Measurements from ENCODE around the gene PALM.

The PALM gene

DNA sequence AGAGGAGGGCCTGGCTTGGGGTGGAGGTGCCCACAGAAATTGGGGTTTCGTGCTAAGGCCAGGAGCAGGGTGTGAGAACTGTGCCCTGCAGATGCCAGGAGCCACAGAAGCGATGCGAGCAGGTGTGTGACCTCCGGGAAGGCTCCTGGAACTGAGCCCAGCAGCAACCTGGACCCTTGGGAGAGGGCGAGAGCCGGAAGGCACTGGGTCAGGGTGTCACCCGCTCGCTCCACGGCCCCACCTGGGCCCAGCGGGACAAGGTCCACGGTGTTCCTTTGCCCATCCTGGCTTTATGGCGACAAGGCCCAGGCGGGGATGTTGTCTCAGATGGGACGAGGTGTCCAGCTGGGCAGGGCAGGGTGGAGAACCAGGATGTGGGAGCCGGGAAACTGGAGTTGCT lies 46.3 kb downstream of the PALM start:
- DNase-seq: no peak

DNA sequence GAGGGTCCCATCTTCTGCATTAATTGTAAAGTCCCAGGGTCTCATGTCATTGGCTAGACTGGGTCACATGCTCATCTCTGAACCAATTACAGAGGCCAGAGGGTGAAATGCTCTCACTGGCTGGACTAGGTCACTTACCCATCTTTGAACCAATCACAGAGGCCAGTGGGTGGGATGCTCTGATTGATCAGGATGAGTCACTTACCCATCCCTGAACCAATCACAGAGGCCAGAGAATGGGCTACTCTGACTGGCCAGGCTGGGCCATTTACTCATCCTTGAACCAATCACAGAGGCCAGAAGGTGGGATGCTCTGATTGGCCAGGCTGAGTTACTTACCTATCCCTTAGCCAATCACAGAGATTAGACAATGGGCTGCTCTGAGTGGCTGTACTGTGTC lies 47.5 kb downstream of the PALM start:
- no peak for DNase-seq

DNA sequence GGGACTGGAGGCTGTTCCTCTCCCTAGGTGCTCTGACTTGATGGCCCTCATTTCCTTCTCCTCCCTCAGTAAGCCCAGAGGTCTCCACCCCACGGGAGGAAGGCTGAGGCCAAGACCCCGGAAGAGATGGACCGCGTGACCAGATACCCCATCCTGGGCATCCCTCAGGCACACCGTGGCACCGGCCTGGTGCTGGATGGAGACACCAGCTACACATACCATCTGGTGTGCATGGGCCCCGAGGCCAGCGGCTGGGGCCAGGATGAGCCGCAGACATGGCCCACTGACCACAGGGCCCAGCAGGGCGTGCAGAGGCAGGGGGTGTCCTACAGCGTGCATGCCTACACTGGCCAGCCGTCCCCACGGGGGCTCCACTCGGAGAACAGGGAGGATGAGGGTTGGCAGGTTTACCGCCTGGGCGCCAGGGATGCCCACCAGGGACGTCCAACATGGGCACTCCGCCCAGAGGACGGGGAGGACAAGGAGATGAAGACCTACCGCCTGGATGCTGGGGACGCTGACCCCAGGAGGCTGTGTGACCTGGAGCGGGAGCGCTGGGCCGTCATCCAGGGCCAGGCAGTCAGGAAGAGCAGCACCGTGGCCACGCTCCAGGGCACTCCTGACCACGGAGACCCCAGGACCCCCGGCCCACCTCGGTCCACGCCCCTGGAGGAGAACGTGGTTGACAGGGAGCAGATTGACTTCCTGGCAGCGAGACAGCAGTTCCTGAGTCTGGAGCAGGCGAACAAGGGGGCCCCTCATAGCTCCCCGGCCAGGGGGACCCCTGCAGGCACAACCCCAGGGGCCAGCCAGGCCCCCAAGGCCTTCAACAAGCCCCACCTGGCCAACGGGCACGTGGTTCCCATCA lies 48.3 kb downstream of the PALM start:
- DNase-seq: no peak

DNA sequence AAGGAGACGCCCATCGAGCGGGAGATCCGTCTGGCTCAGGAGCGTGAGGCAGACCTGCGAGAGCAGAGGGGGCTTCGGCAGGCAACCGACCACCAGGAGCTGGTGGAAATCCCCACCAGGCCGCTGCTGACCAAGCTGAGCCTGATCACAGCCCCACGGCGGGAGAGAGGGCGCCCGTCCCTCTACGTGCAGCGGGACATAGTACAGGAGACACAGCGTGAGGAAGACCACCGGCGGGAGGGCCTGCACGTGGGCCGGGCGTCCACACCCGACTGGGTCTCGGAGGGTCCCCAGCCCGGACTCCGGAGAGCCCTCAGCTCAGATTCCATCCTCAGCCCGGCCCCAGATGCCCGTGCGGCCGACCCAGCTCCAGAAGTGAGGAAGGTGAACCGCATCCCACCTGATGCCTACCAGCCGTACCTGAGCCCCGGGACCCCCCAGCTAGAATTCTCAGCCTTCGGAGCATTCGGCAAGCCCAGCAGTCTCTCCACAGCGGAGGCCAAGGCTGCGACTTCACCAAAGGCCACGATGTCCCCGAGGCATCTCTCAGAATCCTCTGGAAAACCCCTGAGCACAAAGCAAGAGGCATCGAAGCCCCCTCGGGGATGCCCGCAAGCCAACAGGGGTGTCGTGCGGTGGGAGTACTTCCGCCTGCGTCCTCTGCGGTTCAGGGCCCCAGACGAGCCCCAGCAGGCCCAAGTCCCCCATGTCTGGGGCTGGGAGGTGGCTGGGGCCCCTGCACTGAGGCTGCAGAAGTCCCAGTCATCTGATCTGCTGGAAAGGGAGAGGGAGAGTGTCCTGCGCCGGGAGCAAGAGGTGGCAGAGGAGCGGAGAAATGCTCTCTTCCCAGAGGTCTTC lies 49.3 kb downstream of the PALM start:
- DNase-seq: no peak

DNA sequence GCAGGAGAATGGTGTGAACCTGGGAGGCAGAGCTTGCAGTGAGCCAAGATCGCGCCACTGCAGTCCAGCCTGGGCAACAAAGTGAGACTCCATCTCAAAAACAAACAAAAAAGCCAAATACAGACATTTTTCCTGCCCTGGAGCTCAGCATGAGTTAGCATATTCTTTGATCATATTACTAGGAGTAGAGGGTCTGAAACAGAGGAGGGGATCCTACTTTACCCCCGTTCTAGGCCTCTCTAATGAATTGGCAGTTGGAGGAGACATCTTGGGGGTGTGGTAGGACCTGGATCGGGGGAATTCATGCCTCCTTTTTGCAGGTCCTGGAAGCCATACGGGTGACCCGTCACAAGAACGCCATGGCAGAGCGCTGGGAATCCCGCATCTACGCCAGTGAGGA lies 54.4 kb downstream of the PALM start:
- DNase-seq: no peak

DNA sequence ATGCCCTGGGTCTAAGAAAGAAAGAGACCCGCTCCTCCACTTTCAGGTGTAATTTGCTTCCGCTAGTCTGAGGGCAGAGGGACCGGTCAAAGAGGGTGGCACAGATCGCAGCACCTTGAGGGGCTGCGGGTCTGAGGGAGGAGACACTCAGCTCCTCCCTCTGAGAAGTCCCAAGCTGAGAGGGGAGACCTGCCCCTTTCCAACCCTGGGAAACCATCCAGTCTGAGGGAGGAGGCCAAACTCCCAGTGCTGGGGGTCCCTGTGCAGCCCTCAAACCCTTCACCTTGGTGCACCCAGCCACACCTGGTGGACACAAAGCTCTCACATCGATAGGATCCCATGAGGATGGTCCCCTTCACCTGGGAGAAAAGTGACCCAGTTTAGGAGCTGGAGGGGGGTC lies 55.1 kb downstream of the PALM start:
- DNase-seq: no peak

DNA sequence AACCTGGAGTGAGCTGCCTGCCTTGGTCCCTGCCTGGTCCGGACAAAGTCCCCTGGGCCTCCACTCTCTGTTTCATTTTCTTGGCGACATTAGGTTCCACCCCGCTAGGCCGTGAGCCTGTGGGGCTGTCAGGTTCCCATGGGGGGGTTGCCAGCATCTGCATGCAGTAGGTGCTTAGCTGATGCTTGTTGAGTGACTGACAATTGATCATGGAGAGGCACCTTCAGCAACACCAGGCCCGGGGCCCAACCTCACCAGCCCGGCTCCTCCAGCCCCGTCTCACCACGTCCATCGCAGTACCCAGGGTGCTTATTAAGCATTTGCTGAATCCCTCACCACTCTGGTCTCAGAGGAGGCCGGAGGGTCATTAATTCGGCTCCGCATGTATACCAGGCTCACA lies 55.6 kb downstream of the PALM start:
- DNase-seq: no peak

DNA sequence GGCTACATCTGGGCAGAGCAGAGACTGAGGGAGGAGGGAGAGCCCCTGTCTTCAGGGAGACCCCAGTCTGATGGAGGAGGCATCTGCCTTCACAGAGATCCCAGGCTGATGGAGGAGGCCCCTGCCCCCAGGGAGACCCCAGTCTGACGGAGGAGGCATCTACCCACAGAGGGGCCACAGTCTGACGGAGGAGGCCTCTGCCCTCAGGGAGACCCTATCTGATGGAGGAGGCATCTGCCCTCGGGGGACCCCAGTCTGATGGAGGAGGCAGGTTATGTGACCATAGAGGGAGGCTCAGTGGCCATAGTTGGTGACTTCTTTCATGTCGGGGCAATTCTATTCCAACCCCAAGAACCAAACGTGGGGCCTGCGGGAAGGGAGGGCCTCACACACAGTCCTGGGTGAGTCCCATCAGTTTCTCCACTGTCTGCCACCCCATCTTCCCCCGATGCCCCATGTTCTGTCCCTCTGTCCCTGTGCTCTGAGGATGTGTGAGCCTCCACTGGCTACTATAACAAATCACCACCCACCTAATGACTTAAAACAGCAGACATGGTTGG lies 56.5 kb downstream of the PALM start:
- DNase-seq: no peak

DNA sequence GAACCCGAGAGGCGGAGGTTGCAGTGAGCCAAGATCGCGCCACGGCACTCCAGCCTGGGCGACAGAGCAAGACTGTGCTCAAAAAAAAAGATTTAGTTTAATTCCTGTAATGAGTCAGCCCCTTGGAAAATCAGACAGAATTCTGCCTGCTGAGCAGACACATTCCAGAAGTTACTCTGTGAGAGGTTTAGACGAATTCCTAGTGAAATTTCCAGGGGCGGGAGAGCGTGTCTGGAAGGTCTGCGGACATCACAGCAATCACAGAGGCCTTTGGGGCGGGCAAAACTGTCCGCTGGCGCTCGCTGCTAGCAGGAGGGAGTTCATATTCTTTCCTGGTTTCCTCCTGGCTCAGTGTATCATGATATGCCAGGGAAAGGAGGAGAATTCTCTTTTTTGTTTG lies 59.7 kb downstream of the PALM start:
- DNase-seq: no peak

DNA sequence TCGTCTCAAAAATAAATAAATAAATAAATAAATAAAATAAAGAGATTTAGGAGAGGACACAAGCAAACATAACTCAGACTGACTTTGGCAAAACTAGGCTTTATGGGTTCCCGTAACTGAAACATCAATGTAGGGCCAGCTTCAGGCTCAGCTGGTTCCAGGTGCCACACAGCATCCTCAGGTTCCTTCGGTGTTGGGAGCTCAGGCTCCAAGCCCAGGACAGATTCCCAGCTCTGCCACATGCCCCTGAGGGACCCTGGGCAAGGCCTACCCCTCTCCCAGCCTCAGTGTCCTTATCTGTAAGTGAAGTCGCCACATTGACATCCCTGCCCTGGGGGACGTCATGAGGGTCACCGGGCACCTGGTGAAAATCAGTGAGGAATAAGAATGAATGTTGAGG lies 60.9 kb downstream of the PALM start:
- no peak for DNase-seq

DNA sequence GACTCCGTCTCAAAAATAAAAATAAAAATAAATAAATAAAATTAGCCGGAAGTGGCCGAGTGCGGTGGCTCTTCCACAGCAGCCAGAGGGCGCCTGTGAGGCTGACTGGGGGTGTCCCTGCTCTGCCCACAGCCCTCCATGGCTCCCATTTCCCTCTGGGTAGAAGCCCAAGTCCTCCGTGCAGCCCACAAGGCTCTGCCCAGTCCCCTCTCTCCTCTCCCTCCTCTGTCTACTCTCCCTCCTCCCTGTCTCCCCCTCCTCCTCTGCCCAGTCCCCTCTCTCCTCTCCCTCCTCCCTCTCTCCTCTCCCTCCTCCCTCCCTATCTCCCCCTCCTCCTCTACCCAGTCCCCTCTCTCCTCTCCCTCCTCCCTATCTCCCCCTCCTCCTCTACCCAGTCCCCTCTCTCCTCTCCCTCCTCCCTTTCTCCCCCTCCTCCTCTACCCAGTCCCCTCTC lies 62.6 kb downstream of the PALM start:
- DNase-seq: no peak

DNA sequence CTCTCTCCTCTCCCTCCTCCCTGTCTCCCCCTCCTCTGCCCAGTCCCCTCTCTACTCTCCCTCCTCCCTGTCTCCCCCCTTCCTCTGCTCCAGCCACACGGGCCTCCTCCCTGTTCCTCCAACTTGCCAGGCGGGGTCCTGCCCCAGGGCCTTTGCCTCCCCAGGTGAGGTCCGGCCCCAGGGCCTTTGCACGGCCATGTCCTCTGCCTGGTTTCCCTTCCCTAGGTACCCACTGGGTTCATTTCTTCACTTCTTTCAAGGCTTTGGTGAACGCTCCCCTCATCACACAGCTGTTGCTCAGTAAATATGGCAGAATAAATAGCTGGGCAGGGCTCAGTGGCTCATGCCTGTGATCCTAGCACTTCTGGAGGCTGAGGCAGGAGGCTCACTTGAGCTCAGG lies 63.3 kb downstream of the PALM start:
- DNase-seq: no peak

DNA sequence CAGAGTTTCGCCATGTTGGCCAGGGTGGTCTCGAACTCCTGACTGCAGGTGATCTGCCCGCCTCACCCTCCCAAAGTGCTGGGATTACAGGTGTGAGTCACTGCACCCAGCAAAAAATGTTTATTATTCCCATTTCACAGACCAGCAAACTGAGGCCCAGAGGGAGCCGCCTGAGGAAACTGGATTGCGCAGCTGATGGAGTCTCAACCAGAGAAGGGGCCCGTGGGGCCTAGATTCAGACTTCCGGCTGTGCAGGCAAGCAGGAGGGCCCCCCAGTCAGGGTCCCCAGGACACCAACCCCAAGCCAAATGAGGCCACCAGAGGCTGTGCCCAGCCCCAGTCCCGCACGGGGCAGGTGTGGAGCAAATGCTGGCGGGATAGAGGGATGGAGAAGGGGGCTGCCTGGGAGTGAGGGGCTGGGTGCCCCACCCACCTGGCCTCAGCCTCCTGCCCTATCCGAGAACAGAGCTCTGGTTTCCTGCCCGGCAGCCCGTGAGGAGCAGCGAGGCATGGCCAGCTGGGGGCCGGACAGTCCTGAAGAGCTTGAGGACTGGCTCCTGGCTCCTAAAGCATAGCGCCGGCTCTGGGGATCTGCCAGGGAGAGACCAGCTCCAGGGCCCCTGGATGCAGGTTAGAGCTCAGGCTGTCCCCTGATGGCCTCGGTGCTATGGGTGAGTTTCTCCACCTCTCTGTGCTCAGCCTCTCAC lies 64.1 kb downstream of the PALM start:
- no peak for DNase-seq

DNA sequence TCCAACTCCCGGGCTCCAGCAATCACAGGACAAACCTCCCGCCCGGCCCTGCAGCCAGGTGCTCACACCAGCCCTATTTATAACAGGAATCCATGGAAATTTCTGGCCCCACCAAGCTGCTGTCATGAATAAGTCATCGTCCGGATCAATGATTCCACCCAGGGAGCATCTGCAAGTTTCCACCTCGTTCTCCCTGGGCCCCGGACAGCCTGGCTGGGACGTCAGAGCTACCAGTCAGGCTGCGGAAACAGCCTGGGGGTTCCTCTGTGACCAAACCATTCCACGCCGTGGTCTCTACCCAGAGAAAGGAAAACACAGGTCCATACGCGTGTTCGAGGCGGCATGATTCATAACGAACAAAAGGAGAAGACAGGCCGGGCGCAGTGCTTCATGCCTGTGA lies 67.8 kb downstream of the PALM start:
- DNase-seq: no peak

DNA sequence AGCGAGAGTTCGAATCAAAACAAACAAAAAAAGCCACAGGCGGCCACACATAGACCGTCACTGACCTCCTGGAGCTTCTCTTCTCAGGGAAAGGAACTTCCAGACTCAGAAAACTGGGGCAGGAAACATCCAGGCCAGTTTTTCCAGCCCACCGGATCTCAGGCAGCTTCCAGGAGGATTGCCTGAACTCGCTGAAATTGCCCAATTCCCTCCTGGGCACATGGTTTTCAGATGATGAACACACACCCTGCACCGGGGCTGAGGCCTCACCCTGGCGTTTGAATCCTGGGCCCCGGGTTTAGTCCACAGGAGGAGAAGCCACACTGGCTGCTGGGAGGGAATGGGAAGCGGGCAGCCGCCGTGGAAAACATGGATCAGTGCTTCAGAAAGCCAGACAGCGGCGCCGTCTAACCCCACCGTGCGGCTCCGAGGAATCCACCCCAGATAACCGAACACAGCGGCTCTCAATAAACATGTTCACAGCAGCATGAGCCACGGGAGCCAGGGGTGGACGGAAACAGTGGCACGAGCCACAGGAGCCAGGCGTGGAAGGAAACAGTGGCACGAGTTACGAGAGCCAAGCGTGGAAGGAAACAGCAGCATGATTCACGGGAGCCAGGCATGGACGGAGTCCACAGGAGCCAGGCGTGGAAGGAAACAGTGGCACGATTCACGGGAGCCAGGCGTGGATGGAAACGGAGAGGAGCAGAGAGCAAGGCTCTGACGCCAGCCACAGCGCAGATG lies 70.3 kb downstream of the PALM start:
- no peak for DNase-seq

DNA sequence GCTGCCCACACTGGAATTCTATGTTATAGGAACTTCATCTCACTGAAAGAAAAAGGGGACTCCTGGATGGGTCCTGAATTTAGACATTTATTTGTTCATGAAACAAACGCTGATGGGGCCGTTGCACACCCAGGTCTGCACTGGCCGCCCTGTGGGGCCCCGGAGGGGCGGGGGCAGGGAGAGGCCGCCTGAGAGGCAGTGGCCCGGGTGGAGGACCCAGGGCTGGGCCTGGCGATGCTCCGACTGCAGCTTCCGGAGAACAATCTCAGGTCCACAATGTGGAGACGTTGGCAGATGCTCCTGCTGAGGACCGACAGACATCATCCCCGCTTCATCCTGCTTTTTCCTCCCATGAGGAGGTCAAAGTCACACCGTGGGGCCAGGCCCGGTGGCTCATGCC lies 72.2 kb downstream of the PALM start:
- no peak for DNase-seq

DNA sequence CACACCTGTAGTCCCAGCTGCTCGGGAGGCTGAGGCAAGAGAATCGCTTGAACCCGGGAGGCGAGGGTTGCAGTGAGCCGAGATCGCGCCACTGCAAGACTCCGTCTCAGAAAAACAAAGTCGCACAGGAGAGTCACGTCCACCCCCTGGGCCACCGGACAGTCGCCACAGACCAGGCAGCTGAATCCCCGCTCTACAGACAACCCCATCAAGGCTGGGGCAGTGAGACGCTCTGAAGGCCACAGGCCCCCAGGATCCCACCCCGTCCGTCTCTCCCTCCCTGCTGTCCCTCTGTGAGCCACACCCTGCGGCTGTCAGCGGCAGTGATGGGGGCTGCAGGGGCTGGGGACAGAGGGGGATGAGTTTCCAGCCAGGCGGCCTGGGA lies 73.1 kb downstream of the PALM start:
- no peak for DNase-seq

DNA sequence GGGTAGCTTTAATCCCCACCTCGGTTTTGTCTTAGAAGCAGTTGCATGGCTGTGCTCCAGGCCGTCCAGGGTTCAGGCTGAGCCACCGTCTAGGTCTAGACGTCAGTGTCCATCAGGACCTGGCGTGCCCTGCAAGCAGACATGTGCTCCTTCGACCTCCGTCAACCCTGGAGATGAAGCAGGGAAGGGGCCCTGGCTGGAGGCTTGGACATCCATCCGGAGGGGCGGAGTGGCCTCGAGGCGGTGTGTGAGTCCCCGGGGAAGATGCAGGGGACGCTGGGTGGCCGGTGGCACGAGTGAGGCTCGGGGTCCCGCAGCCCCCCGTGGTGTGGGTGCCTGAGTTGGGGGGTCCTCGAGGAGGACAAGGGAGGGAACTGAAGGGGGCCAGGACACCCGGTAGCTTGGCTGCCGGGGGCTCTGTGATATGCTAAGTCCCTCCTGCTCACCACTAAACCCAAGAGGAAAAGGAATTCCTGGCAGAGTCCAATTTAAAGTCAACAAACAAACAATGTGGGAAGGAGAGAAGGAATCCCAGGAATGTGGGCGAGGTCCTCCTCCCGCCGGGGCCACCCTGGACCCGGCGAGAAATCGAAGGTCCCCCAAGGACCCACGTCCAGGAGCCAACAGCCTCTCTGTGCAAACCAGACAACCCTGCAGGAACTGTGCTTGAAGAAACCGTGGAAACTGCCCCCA lies 73.6 kb downstream of the PALM start:
- no peak for DNase-seq

DNA sequence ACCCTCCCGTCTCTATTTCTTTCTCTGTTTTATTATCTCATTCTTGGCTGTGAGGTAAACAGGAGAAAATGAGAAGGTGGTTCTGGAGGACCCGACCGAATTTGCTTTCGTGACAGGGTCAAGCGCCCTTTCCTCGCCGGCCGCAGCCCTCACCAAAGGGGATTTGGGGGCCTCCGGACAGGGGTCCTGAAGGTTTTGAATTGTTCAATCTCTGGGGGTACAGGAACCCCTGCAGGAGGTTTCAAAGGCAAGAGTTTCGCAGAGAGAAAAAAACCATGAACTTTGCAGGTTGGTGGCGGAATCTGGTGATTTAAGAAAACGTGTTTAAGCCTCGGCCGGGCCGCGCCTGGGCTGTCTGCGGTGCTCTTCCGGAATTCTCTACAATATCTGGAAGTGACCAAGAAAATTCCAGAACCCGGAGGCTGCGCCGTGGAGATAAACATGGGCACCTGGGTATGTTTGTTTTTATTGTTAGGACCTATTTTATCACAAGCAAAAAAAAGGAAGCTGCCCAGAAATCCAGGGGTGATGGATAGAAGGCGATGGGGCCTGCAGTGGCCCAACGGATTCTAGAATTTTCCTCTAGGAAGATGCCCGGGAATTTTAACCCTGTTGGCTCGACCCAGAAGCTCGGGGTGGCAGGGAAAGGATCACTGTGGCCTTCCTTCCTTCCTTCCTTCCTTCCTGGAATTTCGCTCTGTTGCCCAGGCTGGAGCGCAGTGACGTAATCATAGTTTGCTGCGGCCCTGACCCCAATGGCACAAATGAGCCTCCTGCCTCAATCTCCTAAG lies 74.3 kb downstream of the PALM start:
- no peak for DNase-seq

DNA sequence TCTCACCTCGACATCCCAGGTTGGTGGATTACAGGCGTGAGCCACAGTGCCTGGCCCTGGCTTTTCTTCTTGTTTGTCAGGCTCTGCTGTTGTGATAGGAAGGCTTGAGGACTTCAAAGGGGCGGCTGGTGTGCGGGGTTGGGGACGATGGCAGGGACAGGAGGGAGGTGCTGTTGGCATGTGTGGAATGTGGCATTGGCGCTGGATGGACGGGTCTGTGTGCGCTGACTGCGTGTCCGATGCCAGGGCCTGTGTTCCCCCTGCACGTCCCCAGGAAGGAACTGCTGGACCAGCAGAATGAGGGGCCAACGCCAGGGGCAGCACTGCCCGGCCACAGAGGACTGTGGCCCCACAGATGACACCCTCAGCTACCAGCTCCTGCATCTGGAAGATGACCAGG lies 75.8 kb downstream of the PALM start:
- DNase-seq: no peak

DNA sequence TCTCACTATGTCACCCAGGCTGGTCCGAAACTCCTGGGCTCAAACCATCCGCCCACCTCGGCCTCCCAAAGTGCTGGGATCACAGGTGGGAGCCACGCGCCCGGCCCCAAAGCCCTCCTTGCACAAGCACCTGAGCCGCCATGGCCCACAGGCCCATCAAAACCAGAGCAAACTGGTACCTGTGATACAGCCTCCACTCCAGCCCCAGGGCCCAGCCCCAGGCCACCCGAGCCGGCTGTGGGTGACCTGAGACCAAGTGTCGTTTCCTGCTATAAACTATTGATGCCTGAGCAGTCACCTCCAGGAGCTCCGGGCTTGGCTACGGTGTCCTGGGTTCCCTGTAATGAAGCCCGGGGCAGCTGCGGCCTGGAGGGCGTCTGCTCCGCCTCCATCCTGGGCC lies 78.8 kb downstream of the PALM start:
- no peak for DNase-seq

All from stimulated activated naive CD4-positive, alpha-beta T cell treated with Interleukin-2 at 50 U/mL for 16 hours (primary cell).